Type B pancreatic cell (in vitro differentiated cells): Measurements from ENCODE around the gene MAEA. TPM values are rescaled to one million over a fixed set of nuclear protein-coding genes. Genes with fewer than 3 reads are reported as not detected.

Experiments used
- DNase-seq: peaks from one replicate; pipeline ENCODE4 v3.0.0; 2021; ENCODE audit warnings: mixed read lengths; ENCODE audit not compliant: unreplicated experiment; ENCODE audit errors: extremely low spot score
- H3K27ac Mint-ChIP-seq: 2 replicates; pipeline ENCODE4 v1.8.0; 2021; ENCODE audit warnings: mild to moderate bottlenecking, mixed read lengths
- H3K27me3 Mint-ChIP-seq: 2 replicates; pipeline ENCODE4 v1.8.0; 2021; ENCODE audit warnings: mixed read lengths
- H3K36me3 Mint-ChIP-seq: 2 replicates; pipeline ENCODE4 v1.8.0; 2021; ENCODE audit warnings: mixed read lengths
- H3K4me1 Mint-ChIP-seq: one replicate; pipeline ENCODE4 v1.8.0; 2021; ENCODE audit warnings: mixed read lengths; ENCODE audit not compliant: unreplicated experiment
- H3K4me3 Mint-ChIP-seq: 2 replicates; pipeline ENCODE4 v1.8.0; 2021; ENCODE audit warnings: mild to moderate bottlenecking, mixed read lengths
- H3K9me3 Mint-ChIP-seq: 2 replicates; pipeline ENCODE4 v1.8.0; 2021; ENCODE audit warnings: mixed read lengths
- total RNA-seq: library from RNA; stranded (reverse); gene quantifications from 2 replicates; pipeline ENCODE4 v1.2.1, GENCODE V29; 2021; ENCODE audit warnings: low replicate concordance
- TF ChIP-seq, protein P1 (sequence below): fragments of 200-600 bp; sonication (generic); conservative IDR thresholded peaks from 2 replicates; pipeline ENCODE4 v1.5.0; 2021; ENCODE audit warnings: antibody characterized with exemption, mild to moderate bottlenecking

MAEA gene
- total RNA-seq, 1 donor from 2014 or later = 81.5 TPM

DNA sequence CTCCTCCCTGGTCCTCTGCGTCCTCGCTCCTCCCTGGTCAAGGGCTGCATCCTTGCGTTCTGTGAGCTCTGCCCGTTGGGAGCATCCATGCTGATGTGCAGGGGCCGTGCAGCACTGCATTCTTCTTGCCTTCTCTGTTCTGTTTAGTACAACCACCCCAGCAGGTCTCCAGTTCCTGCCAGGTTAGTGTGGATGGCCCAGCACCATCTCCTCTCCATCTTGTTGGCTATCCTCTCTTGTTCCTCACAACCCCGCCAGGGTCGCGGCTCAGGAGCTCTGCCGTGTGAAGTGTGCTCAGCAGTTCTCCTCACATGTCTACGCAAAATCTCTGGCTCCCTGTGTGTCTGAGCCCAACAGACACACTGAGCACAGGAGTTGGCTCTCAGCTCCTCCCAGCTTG is 10.4 kb upstream of the MAEA start:
- H3K4me1 Mint-ChIP-seq = no peaks in the 10 kb centered on the region
- peak; percentile 47 for DNase-seq
- H3K36me3 Mint-ChIP-seq = no peaks in the 10 kb centered on the region
- TF ChIP-seq, protein P1, sequence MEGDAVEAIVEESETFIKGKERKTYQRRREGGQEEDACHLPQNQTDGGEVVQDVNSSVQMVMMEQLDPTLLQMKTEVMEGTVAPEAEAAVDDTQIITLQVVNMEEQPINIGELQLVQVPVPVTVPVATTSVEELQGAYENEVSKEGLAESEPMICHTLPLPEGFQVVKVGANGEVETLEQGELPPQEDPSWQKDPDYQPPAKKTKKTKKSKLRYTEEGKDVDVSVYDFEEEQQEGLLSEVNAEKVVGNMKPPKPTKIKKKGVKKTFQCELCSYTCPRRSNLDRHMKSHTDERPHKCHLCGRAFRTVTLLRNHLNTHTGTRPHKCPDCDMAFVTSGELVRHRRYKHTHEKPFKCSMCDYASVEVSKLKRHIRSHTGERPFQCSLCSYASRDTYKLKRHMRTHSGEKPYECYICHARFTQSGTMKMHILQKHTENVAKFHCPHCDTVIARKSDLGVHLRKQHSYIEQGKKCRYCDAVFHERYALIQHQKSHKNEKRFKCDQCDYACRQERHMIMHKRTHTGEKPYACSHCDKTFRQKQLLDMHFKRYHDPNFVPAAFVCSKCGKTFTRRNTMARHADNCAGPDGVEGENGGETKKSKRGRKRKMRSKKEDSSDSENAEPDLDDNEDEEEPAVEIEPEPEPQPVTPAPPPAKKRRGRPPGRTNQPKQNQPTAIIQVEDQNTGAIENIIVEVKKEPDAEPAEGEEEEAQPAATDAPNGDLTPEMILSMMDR = no peak
- no peaks in the 10 kb centered on the region for H3K27me3 Mint-ChIP-seq
- no peak overlapping the region for H3K27ac Mint-ChIP-seq
- no peak overlapping the region for H3K4me3 Mint-ChIP-seq
- no peaks in the 10 kb centered on the region for H3K9me3 Mint-ChIP-seq

DNA sequence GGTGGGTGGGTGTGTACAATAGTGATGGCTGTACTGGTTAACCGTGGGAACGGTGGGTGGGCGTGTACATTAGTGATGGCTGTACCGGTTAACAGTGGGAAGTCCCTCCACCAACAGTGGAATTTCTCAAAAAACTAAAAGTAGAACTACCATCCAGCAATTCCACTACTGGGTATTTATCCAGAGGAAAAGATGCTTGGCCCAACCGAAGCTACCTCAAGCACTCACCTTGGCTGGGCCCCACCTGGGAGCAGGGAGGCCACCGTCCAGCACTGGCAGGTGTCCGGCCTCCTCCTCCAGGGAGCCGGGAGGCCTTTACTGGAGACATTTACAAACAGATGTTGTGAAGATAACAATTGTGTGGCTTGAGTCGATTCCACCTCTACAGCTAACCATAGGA is 6.0 kb upstream of the MAEA start:
- no peaks in the 10 kb centered on the region for H3K9me3 Mint-ChIP-seq
- H3K27me3 Mint-ChIP-seq = no peaks in the 10 kb centered on the region
- H3K4me3 Mint-ChIP-seq = no peak overlapping the region
- H3K36me3 Mint-ChIP-seq = no peaks in the 10 kb centered on the region
- DNase-seq = no peak
- peaks cover 5% of the 10 kb centered on the region for H3K4me1 Mint-ChIP-seq
- H3K27ac Mint-ChIP-seq = no peak overlapping the region
- TF ChIP-seq, protein P1 = no peak

DNA sequence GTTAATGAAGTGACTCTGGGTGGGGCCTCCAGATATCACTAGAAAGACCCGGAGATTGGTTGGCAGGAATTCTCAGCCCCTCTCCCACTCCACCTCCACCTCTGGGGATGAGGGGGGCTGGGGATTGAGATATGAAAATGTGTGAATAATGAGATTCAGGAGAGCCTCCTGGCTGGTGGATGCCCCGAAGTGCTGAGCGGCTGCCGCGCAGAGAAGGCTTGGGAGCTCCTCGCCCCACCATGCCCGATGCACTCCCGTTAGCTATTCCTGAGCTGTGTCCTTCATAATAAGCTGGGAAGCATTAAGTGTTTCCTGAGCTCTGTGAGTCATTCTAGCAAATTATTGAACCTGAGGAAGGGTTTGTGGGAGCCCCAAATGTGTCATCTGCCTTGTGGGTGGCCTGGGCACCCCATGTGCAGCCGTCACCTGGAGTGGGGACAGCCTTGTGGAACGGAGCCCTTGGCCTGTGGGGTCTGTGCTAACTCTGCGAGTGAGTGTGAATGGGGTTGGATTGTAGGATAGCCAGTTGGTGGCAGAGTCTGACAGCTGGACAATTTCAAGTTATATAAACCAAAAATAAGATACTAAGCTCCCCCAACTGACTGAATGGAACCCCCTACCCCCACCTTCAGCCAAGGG is 4.4 kb upstream of the MAEA start:
- Mint-ChIP-seq H3K9me3 (no peaks in the 10 kb centered on the region), H3K4me1 (peaks cover 7% of the 10 kb centered on the region), H3K27ac (no peak overlapping the region), H3K27me3 (no peaks in the 10 kb centered on the region), H3K4me3 (no peak overlapping the region), H3K36me3 (no peaks in the 10 kb centered on the region)
- TF ChIP-seq, protein P1 = no peak
- DNase-seq = no peak

DNA sequence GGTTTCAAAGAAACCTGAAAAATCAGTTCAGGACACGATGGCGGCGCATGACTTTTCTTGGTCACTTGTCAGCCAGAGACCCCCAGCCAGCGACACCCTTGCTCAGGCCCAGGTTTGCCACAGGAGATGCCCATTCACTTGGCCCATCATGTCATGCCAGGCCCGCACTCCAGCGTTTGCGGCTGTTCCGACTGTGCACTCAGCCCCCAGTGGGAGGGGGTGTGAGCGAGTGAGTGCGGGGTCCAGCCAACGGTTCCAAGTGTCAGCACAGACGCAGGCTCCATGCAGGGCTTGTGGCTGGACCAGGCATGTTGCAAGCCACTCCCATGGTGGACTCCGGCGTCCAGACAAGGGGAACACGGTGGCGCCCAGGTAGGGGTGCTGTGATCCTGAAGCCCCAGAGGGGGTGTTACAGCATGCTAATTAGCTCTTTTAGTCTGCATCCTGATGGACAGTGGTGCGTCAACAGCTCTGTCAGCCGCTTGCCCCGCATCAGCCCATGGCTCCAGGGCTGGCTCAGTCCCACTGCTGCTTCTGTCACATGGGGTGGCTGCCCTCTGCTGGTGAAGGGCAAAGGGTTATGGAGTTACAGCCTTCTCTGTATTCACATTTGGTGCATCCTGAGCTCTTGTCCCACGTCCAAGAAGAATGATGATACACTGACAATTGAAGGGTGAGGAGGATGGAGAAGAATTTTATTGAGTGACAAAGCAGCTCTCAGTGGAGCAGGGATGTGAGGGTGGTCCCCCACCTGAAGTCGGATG is 3.7 kb upstream of the MAEA start:
- no peak for DNase-seq
- Mint-ChIP-seq H3K27ac (no peak overlapping the region), H3K4me3 (peak overlapping the region; percentile 24), H3K9me3 (no peaks in the 10 kb centered on the region), H3K36me3 (no peaks in the 10 kb centered on the region), H3K4me1 (peaks cover 7% of the 10 kb centered on the region), H3K27me3 (no peaks in the 10 kb centered on the region)
- TF ChIP-seq, protein P1 = peak; percentile 20

DNA sequence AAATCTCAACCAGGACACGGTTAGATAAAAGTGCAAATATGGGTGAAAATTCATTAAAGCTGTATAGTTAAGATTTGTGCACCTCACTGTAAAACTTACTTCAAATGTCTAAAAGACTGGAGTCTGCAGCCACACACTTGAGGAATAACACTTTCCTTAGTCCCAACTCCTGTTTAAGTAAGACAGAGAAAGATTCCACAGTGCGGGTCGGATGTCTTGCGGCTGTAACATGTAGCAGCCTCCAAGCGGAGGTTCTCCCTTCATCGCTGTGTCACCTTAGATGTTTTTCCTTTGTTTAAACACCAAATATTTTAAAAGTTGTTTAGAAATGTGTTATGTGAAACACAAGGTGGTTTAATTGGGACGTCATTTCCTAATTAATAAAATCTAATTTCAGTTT is 905 bp upstream of the MAEA start:
- peak overlapping the region; percentile 98 for H3K4me3 Mint-ChIP-seq
- H3K9me3 Mint-ChIP-seq = no peaks in the 10 kb centered on the region
- no peaks in the 10 kb centered on the region for H3K27me3 Mint-ChIP-seq
- no peaks in the 10 kb centered on the region for H3K36me3 Mint-ChIP-seq
- H3K27ac Mint-ChIP-seq = peak overlapping the region; percentile 78
- H3K4me1 Mint-ChIP-seq = peaks cover 26% of the 10 kb centered on the region
- no peak for DNase-seq
- TF ChIP-seq, protein P1 = no peak
